ENCODE results near the gene LRRC53.
A peak's percentile ranks its signal among the peaks of the same experiment; 100 is the strongest.

LRRC53 gene

DNA sequence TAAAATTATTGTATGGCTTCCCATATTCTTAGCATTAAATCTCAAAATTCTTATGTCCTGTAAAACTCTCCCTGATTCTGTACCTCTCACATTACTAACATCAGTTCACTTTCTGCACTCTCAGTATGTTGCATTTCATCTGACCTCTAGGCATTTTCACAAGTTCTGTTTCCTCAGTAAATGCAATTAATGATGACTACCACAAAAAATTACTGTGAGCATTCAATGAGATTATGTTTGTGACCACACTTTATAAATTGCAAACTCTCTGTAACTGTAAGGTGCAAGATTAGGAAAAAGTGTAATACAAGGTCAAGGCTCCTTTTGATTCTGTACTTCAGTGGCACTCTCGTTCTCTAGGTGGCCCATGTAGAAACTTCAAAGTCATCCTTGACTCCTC, 60.4 kb downstream of the LRRC53 start:
- CTCF ChIA-PET: no interaction called here
- no peak for DNase-seq (ENCODE audit: extremely low spot score)
- TF ChIP-seq L3MBTL2 (conservative IDR thresholded peaks at IDR 0.05) (no peak), TARDBP (IDR thresholded peaks at IDR 0.05) (no peak), FOXM1 (IDR thresholded peaks at IDR 0.05; ENCODE audit: borderline replicate concordance) (no peak), SUZ12 (IDR thresholded peaks at IDR 0.05) (no peak), NFRKB (IDR thresholded peaks at IDR 0.05) (no peak), FOXK2 (IDR thresholded peaks at IDR 0.05) (no peak), SP1 (IDR thresholded peaks at IDR 0.05) (no peak), LEF1 (IDR thresholded peaks at IDR 0.05; ENCODE audit: borderline replicate concordance) (no peak), ZNF384 (IDR thresholded peaks at IDR 0.05) (no peak), CTBP1 (IDR thresholded peaks at IDR 0.05; ENCODE audit: borderline replicate concordance) (no peak), HDGF (IDR thresholded peaks at IDR 0.05; ENCODE audit: borderline replicate concordance) (no peak), ARNT (IDR thresholded peaks at IDR 0.05) (no peak), ELF4 (IDR thresholded peaks at IDR 0.05) (no peak), BHLHE40 (IDR thresholded peaks at IDR 0.05; ENCODE audit: borderline replicate concordance) (no peak)
- TF ChIP-seq, protein P1, sequence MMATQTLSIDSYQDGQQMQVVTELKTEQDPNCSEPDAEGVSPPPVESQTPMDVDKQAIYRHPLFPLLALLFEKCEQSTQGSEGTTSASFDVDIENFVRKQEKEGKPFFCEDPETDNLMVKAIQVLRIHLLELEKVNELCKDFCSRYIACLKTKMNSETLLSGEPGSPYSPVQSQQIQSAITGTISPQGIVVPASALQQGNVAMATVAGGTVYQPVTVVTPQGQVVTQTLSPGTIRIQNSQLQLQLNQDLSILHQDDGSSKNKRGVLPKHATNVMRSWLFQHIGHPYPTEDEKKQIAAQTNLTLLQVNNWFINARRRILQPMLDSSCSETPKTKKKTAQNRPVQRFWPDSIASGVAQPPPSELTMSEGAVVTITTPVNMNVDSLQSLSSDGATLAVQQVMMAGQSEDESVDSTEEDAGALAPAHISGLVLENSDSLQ (IDR thresholded peaks at IDR 0.05): no peak
- POLR2A ChIA-PET: no interaction called here

DNA sequence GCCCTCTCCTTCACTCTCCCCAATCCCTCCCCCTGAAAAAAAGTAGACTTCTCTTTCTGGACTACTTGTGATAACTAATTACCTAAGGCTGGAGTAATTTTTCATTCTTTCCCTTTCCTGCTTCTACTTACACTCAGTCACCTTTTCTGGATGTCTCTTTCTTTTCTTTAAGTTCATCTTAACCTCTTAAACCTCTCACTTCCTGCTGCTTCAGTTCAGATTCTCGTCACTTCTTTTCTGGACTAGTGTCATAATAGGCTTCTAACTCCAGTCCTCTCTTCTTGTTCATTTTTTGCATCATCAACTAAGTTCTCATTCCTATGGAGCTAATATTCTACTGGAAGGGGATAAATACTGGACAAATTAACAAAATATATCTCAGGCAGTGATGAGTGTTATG, 75.4 kb downstream of the LRRC53 start:
- TF ChIP-seq NFRKB (IDR thresholded peaks at IDR 0.05) (no peak), FOXA1 (IDR thresholded peaks at IDR 0.05) (no peak), ARNT (IDR thresholded peaks at IDR 0.05) (no peak), FOXK2 (IDR thresholded peaks at IDR 0.05) (no peak), SP1 (IDR thresholded peaks at IDR 0.05) (no peak), TARDBP (IDR thresholded peaks at IDR 0.05) (no peak), SUZ12 (IDR thresholded peaks at IDR 0.05) (no peak), HDGF (IDR thresholded peaks at IDR 0.05; ENCODE audit: borderline replicate concordance) (no peak), FOXM1 (IDR thresholded peaks at IDR 0.05; ENCODE audit: borderline replicate concordance) (no peak), ZNF384 (IDR thresholded peaks at IDR 0.05) (no peak), BHLHE40 (IDR thresholded peaks at IDR 0.05; ENCODE audit: borderline replicate concordance) (no peak), CTBP1 (IDR thresholded peaks at IDR 0.05; ENCODE audit: borderline replicate concordance) (no peak), ELF4 (IDR thresholded peaks at IDR 0.05) (no peak), LEF1 (IDR thresholded peaks at IDR 0.05; ENCODE audit: borderline replicate concordance) (no peak), L3MBTL2 (conservative IDR thresholded peaks at IDR 0.05) (no peak)
- TF ChIP-seq, protein P1 (IDR thresholded peaks at IDR 0.05): no peak
- ChIA-PET CTCF (no interaction called here), POLR2A (no interaction called here)
- no peak for DNase-seq (ENCODE audit: extremely low spot score)

DNA sequence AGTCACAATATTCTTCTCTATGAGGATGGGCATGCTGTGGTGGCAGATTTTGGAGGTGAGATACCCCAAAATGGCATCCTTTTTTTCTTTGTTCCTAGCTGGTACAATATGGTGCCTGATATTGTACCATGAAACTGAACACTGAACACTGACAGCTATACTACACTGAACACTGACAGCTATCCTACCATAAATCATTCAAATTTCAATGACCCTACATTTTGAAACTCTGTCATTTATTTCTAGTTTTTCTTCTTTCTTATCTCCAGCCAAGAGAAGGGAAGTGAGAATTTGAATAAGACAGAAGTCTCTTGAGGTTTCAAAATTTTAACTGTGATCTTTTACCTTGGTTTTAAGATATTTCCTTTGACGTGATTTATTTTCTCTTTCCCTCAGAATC, 76.3 kb downstream of the LRRC53 start:
- no peak for DNase-seq (ENCODE audit: extremely low spot score)
- ChIA-PET CTCF (no interaction called here), POLR2A (no interaction called here)
- no peak for TF ChIP-seq LEF1 (IDR thresholded peaks at IDR 0.05; ENCODE audit: borderline replicate concordance)
- TF ChIP-seq ELF4 (IDR thresholded peaks at IDR 0.05): no peak
- no peak for TF ChIP-seq TARDBP (IDR thresholded peaks at IDR 0.05)
- TF ChIP-seq SUZ12 (IDR thresholded peaks at IDR 0.05): no peak
- TF ChIP-seq FOXK2 (IDR thresholded peaks at IDR 0.05): no peak
- no peak for TF ChIP-seq FOXA1 (IDR thresholded peaks at IDR 0.05)
- TF ChIP-seq HDGF (IDR thresholded peaks at IDR 0.05; ENCODE audit: borderline replicate concordance): no peak
- TF ChIP-seq, protein P1 (IDR thresholded peaks at IDR 0.05): peak; percentile 67

DNA sequence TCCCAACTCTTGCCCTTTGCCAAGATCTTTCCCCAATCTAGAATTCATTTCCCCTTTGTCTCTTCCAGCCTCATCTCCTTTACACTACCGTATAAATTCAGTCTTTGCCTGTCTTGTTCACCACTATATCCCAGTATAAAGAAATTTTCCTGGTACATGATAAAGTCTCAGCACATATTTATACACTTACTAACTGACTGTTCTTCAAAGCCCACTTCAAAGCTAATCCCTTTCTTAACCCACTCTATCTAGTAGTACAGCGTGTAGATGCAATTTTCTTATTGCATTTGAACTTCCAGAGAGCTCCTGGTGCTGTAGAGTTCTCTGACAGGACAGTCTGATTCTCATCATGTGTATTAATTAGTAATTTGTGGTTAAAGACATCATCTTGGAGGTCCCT, 78.1 kb downstream of the LRRC53 start:
- no peak for DNase-seq (ENCODE audit: extremely low spot score)
- ChIA-PET CTCF (no interaction called here), POLR2A (no interaction called here)
- TF ChIP-seq FOXK2 (IDR thresholded peaks at IDR 0.05) (no peak), FOXA1 (IDR thresholded peaks at IDR 0.05) (no peak), NFRKB (IDR thresholded peaks at IDR 0.05) (no peak)

DNA sequence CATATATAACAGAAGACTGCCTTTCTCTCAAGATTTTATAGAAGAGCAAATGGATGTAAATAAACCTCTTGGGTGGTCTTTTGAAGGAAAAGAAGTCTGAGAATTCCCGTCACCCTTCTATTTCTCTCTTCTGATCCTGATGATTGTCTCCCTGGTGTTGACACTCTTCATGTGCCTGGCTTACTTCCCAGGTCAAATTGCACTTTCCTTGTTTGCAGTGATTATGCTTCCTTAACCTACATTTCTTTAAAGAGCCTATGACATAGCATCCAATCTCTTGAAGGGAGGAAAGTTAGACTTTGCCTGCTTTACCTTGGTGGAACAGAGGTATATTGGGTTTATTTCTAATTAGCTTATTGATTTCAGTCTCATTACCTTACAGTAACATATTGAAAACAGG, 80.1 kb downstream of the LRRC53 start:
- POLR2A ChIA-PET: no interaction called here
- TF ChIP-seq, protein P1 (IDR thresholded peaks at IDR 0.05): no peak
- TF ChIP-seq ZNF384 (IDR thresholded peaks at IDR 0.05) (no peak), ARNT (IDR thresholded peaks at IDR 0.05) (no peak), SUZ12 (IDR thresholded peaks at IDR 0.05) (no peak), ELF4 (IDR thresholded peaks at IDR 0.05) (no peak), FOXK2 (IDR thresholded peaks at IDR 0.05) (no peak), SP1 (IDR thresholded peaks at IDR 0.05) (no peak), FOXM1 (IDR thresholded peaks at IDR 0.05; ENCODE audit: borderline replicate concordance) (no peak), BHLHE40 (IDR thresholded peaks at IDR 0.05; ENCODE audit: borderline replicate concordance) (no peak), HDGF (IDR thresholded peaks at IDR 0.05; ENCODE audit: borderline replicate concordance) (no peak), NFRKB (IDR thresholded peaks at IDR 0.05) (no peak), LEF1 (IDR thresholded peaks at IDR 0.05; ENCODE audit: borderline replicate concordance) (no peak), CTBP1 (IDR thresholded peaks at IDR 0.05; ENCODE audit: borderline replicate concordance) (no peak), L3MBTL2 (conservative IDR thresholded peaks at IDR 0.05) (no peak), TARDBP (IDR thresholded peaks at IDR 0.05) (no peak), FOXA1 (IDR thresholded peaks at IDR 0.05) (no peak)
- CTCF ChIA-PET: no interaction called here
- DNase-seq (ENCODE audit: extremely low spot score): no peak

DNA sequence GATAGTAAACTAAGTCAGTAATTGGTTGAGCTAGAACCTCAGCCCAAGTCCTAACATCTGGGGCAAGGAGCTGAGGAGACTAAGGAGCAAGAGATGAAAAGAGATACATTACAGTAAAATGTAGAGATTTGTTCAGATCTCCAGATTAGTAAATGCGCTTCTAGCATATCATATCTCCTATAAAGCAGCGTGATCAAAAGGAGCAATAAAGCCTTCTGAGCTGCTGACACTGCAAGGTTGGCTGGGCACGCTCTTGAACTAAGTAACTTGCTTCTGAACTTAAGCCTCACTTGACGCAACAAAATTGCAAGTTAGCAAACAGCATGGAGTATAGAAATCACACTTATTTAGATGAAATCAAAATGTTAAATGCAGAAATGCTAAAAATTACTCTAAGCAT, 80.9 kb downstream of the LRRC53 start:
- POLR2A ChIA-PET: no interaction called here

More for the DNA sequence above, 80.9 kb downstream of the LRRC53 start:
- CTCF ChIA-PET: no interaction called here
- TF ChIP-seq CTBP1 (IDR thresholded peaks at IDR 0.05; ENCODE audit: borderline replicate concordance): no peak
- TF ChIP-seq BHLHE40 (IDR thresholded peaks at IDR 0.05; ENCODE audit: borderline replicate concordance): no peak
- TF ChIP-seq NFRKB (IDR thresholded peaks at IDR 0.05): no peak
- TF ChIP-seq LEF1 (IDR thresholded peaks at IDR 0.05; ENCODE audit: borderline replicate concordance): no peak
- no peak for TF ChIP-seq FOXK2 (IDR thresholded peaks at IDR 0.05)
- TF ChIP-seq ELF4 (IDR thresholded peaks at IDR 0.05): no peak
- no peak for TF ChIP-seq HDGF (IDR thresholded peaks at IDR 0.05; ENCODE audit: borderline replicate concordance)
- no peak for TF ChIP-seq ZNF384 (IDR thresholded peaks at IDR 0.05)
- no peak for TF ChIP-seq FOXA1 (IDR thresholded peaks at IDR 0.05)
- DNase-seq (ENCODE audit: extremely low spot score): peak; percentile 14
